Measurements from ENCODE around the gene C1QL1.

Gene C1QL1

DNA sequence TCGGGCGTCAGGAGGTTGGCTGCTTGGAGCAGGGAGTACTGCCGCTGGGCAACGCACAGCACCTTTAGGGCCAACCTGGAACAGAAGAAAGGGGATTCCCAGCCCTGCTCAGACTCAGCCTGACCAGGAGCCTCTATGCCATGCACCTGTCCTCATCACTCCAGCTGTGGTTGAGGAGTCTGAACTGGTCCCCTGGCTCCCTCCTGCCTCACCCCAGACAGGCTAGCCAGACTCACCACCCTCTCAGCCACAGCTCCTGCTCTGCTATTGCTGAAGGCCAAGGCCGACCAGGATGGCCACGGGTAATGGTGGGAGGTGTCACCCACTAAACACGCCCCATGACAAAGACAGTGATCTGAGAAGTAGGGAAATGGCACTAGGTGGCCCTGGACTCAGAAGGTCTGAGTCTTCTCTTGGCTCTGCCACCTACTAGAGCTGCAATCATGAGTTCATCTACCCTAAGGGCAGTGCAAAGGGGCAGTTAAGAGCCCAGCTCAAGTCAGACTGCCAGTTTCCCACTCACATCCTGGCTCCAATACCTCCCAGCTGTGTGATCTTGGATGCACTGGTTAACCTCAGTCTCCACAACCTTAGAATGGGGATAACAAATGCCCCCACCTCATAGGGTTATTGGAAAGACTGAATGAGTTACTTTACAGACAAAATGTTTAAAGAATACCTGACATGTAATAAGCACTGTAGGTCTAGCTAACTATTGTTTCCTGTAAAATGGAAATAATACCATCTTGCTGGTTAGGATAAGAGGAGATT lies 39.0 kb downstream of the C1QL1 start:
- DNase-seq (ENCODE audit: low spot score): no peak

DNA sequence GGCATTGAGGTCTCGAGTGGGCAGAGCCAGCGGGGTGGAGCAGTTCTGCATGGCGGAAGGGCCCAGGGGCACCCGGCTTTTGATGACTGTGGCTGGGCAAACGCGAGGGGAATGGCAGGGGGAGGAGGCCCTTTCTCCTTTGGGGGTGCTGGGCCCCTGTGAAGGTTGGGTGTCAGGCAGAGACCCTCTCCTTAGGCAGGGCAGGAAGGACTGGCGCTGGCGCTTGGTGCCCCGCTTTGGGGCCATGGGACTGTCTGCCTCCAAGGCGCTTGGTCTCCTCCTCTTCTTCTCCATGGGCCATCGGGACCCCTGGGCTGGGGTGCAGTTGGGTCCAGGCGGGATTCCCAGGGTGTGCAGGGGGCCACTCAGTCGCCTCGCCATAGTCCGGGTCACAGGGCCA lies 40.0 kb downstream of the C1QL1 start:
- DNase-seq (ENCODE audit: low spot score): no peak

DNA sequence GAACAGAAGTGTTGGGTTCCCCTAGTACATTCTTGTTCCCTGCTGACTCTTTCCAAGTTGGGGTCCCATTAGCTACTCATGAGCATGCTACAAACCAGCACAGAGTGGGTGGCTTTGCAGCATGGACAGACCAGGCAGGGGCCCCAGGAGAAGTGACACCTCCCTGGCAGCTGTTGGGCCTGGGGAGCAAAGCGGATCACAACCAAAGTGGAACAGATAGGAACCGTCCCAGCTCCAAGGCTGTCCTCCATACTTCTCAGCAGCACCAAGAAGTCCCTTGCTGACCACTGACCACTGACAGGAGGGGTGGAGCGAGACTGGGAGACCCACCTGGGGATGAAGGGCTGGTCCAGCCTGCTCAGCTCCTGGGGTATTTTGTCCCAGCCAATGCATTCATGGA lies 40.4 kb downstream of the C1QL1 start:
- DNase-seq (ENCODE audit: low spot score): no peak

DNA sequence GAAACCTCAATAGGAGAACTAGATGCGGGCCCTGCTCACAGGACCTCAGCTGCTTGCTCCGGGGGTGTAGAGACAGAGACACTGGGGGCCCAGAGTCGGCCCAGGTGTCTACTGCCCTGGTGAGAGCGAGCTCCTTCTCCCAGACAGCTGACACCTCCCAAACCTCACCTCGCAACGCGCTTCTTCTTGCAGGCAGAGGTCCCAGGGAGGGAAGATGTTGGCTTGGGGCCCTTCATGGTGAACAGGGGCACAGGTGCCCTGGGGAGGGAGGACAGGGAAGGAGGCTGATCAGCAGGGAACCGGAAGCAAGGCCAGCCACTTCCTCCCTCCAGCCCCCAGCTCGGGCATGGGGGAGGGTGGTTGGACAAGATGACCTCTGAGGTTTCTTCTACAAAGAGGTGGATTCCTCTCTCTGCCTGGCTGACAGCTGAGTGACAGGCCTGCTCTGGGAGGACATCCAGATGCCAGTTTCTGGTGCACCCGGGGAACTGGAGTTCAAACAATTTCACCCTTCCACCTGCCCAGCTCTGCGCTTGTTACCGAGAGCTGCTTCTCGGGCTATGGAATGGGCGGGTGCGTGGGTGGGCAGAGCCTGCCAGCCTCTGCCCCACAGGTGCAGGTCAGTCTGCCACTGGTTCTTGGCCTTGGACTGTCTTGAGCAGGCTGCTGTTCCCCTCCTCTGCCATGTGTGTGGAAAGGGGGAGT lies 41.1 kb downstream of the C1QL1 start:
- DNase-seq (ENCODE audit: low spot score): no peak

DNA sequence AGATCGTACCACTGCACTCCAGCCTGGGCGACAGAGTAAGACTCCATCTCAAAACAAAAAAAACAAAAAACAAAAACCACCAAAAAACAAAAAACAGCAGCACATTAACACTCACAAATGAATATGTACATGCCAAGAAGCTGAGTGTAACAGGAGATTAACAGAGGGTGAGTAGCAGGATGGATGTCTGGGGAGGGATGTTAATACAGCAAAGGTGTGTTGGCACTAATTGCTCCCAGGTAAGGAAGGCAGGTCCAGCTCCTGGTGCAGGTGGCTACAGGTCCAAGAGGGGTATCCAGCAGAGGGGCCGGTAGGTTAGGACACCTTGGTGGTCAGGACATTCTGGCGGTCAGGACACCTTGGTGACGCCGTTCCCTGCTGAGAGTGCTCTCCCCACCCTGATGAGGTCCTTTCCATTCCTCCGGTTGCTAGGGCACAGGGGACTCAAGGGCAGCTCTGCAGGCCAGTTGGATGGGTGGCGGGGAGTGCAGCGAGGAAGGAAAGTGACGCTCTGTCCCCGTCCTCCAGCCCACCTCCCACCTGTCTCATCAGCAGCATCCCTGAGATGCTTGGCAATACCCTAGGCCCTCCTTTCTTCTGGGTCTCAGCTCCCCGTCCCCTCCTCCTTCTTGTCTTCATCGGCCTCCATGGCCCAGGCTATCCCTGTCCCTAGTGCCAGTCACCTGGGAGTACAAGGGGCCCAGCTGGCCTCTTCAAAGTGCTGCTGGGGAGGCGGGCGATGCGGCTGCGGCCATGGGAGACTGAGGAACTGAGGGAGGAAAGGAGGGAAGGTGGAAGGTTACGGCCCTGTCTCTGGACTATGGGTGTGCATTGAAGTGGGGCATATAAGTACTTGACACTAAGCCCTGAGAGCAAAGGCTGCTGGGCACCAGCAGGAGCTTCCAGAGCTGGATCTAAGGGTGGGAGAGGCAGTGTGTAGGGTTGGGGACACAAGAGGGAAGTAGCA lies 42.1 kb downstream of the C1QL1 start:
- no peak for DNase-seq (ENCODE audit: low spot score)

DNA sequence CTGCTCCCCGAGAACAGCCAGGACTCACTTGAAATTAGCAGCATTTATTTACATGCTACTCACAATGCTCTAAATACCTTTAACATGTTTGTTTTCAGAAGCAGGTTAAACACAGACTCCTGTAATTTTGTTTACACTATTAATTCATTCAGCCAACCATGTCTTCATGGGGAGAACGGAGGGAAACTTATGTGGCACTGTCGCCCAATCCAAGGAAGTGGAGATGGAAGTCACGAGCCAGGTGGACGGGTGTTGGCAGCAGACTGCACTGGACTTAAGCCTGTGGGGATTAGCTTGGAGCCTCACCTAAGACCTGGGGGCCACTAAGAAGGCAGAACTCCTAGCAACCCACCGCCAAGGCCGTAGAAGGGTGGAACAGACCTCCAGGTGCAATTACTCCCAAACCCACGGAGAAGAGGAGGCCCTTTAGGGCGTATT lies 44.0 kb downstream of the C1QL1 start:
- DNase-seq (ENCODE audit: low spot score): no peak

DNA sequence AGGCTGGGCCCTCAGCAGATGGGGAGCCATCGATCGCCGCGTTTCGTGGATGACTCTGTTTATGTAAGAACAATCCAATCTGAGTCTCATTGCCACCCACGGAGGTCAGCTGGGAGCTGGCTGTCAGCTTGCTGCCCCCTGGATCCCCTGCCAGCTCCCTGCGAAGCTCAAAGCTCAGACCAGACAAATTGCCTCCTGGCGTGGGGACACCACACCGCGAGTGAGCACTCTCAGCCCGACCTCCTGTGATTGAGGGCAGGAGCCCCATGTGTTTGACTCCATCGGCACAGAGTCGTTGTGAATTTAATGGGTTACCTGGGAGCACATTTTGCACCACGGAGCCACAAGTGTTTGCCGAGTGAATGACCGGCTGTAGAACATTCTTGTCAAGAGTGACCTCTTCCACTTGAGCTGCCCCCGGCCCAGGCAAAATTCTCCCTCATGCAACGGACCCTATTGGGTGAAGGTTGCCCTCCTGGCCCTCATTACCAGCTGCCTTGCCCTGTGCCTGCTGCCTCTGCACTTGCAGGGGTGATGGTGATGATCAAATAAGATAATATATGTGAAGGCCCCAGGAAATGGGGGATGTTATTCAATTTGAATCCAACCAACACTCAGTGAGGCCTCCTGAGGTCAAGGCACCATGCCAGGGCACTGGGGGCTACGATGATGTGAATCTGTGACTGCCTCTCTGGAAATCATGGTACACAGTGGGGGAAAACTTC lies 45.2 kb downstream of the C1QL1 start:
- DNase-seq (ENCODE audit: low spot score): no peak

DNA sequence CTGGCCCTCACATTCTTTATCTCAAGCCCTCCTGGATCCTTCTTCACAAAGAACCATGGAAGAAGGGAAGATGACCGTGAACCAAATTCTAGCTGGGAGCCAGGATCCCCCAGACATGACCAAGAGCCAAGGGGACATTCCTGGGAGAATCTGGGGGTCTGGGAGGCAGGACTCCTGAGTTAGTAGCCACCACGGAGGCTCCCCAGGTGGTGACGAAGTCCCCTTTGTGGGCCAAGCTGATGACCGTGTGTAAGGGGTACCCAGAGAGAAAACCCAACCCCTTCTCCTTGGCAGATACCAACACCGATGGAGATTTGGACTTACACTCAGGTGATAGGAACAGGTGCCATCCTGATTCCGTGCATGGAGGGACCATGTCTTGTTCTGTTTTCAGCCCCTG lies 46.0 kb downstream of the C1QL1 start:
- no peak for DNase-seq (ENCODE audit: low spot score)

DNA sequence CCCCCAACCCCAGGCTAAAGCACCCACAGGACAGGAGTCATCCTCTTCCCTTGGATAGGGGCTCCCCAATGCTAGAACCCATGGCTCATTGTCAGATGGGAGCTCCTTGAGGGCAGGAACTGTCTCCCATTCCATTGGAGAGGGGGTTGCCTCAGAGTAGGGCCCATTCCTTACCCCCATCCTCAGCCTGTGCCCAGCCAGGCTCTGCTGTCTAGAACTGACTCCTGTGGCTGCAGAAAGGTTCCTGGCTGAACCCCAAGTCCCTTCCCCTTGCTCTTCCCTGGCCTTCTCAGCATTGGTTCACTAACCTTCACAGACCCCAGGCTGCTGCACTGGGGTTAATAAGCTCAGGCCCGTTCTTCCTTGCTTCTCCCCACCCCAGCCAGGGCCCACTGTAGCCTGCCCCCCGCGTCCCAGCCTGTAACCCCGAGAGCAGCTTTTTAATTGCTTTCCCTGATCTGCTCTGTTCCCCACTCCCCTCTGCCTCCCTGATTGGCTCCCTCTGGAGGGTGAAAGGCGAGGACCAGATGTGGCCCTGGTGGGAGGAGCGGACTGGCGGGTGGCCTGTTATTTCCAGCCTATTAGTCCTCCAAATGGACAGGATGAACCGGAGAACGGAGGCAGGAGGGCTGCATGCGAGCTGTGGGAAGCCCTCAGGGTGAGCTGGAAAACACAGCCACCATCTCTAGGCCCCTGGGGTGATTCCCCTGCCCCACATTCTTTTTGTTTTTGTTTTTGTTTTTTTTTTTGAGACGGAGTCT lies 46.8 kb downstream of the C1QL1 start:
- DNase-seq (ENCODE audit: low spot score): no peak

DNA sequence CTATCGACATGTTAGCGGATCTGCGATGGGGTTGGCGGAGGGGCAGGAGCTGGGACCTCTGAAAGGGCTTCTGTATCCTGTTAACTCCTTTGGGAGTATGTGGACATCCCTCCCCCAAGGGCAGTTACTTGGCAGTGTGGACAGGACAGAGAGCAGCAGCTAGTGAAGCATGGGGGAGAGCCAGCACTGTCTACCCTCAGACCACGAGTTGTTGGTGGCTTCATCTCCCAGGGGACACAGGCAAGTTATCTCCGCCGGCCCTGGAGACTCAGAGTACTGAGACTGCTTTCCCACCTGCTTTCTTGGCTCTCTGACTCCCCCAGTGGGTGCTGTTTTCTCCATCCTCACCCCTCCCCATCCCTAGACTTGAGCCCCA lies 47.5 kb downstream of the C1QL1 start:
- no peak for DNase-seq (ENCODE audit: low spot score)

DNA sequence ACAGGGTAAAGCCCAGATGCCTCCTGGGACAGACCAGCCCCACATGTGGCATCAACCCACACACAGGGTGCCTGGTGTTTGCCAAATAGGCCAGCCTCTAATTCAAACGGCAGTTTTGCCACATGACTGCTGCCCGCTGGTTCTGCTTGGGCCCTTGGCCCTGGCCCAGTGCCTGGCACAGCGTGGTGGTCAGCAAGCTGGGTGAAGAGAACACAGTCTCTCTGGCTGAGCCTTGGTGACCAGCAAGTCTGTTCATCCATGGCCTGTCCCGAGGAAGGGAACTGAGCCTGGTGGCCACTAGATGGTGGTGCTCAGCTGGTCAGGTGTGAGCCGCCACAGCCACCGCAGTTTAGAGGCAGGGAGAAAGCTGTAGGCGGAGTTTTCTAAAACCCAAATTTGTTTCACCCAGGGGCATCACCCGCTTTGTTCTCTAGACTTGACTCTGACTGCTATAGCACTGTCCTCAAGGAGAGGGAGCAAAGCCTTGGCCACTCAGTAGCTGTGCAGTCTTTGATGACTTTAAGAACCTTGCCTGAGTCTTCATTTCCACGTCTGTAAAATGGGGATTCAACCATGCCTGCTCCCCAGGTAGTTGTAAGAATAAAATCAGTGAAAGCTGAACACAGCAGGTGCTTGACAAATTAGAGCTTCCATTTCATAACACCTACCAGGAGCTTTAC lies 48.1 kb downstream of the C1QL1 start:
- peak; percentile 61 for DNase-seq (ENCODE audit: low spot score)

DNA sequence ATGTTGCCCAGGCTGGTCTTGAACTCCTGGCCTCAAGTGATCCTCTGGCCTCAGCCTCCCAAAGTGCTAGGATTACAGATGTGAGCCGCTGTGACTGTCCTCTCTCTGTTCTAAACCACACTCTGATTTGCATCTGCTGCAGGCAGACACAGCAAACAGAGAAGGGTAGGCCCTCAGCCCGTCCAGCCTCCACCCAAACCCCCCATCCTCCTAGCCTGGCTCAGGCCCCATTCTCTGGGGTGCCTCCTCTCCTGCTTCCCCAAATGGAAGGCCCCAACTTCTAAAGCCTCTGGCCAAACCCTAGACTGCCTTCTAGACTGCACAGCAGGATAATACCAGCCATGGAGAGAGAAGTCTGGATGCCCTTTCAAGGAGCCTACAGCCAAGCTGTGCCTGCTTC lies 48.7 kb downstream of the C1QL1 start:
- no peak for DNase-seq (ENCODE audit: low spot score)

DNA sequence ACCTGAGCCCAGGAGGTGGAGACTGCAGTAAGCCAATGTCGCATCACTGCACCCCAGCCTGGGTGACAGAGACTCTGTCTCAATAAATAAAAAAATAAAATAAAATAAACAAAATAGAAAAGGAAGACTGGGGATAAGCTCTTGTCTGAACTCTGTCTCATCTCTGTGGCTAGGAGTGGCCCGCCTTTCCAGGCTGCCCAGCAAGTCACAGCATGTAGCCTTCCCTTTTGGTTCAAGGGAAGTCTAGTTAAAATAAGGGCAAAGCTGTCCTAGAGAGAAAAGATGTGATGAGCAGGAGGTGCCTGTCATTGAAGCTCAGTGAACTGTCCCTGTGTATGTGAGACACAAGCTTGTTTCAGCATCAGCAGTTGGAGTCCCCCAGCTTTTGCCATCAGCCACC lies 50.1 kb downstream of the C1QL1 start:
- DNase-seq (ENCODE audit: low spot score): no peak

DNA sequence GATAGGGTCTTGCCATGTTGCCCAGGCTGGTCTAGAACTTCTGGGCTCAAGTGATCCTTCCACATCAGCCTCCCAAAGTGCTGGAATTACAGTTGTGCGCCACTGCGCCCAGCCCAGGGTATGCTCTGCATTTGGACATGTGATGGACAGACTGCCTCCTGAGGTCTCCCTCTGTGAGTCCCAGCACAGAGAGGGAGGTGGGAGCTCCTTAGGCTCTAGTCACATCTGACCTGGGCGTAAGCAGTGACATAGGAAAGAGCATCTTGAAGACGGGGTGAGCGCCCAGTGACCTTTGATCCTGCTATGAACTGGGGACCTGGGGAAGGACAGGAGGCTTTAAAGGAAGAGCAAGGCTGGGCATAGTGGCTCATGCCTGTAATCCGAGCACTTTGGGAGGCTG lies 50.6 kb downstream of the C1QL1 start:
- DNase-seq (ENCODE audit: low spot score): no peak

DNA sequence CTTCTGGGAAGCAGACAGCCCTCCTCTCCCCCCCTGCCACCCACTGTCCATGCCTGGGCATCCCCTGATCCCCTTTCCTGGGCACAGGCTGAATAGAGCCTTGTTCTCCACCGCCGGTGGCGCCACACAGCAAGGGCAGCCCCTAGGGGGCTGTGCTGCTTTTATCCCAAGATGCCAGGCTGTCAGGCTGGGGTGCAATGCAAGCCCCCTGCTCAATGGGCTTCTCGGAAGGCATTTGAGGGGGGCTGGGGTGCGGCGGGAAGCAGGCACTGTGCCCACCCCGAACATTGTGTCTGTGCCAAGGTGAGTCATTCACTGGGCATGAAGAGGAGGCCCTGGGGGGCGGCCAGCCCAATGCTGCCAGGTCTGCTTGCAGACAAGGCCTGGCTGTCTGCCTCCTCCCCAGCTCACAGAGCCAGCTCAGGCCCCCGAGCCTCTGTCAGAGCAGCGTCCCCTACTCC lies 51.3 kb downstream of the C1QL1 start:
- no peak for DNase-seq (ENCODE audit: low spot score)

DNA sequence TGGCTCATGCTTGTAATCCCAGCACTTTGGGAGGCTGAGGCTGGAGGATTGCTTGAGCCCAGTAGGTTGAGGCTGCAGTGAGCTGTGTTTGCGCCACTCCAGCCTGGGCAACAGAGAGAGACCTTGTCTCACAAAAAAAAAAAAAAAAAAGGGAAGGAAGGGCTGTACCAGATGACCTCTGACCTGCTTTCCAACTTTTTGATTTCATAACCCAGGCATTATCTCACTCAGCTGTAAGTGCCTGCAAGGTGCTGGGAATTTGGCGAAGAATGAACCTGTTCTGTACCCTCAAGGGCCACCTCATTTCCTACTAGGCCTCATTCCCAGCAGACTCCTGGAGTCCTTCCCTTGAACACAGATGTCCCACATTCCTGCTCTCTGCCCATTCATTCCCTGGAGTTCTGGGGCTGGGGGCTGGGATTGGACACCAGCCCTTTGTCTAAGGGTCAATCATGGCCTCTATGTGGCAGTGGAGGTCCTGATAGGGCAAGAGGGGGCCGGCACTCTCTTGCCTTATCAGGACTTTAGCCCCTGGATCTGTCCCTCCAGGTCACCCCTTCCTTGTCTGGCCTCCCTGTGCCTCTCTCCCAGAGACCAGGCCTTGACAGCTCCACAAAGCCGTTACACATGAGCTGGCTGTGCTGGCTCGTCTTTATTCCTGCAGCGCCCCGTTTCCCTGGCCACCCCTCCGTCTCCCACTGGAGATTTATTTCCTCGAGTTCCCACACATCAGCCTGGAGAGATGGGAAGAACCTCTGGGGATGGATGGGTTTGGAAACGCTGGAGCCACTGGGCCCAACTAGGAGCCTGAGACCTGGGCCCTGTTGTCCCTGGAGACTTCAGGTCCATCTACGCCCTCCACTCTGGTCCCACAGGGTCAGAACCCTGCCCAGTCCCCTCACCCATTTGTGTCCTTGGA lies 52.0 kb downstream of the C1QL1 start:
- no peak for DNase-seq (ENCODE audit: low spot score)

DNA sequence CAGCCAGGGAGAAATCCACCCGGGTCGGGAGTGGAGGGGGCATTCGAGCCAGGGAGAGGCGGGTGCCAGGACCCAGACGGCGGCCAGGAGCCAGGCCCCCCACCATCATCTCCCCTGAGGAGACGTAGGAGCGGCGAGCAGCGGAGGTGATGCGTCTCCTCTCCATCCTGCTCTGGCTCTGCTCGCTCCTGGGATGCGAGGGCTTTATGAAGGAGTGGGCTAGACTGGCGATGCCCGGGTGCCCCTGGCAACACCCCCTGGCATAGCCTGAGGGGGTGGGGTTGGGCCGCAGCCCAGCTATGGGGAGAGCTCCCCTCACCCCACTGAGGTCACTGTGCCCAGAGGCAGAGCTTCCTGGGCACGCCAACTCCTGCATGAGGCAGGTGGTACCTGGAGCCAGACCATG lies 52.8 kb downstream of the C1QL1 start, which contains the start of gene GFAP:
TSS of gene GFAP (minus strand) at position 180 of the 406 bp plus-strand sequence. CDS start at position 166, 14 bp downstream.
- no peak for DNase-seq (ENCODE audit: low spot score)

DNA sequence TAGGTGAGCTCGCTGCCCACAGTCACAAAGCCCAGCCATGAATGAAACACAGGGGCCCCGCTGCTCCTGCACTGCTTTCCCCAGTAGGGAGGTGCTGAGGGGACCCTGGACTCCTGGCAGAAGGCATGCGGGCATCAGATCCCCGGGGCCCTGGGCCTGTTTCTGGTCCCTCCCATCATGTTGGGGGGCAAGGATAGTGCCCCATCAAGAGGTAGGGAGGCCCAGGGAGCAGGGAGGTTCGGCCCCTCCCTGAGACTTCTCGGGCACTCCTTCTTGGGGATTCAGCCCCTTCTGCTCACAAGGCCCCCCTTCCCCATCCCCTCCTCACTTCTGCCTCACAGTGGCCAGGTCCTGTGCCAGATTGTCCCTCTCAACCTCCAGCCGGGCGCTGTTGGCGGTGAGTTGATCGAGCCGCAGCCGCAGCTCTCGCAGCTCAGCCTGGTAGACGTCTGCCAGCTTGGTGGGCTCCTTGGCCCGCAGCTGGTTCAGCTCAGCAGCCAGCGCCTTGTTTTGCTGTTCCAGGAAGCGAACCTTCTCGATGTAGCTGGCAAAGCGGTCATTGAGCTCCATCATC lies 53.3 kb downstream of the C1QL1 start:
- DNase-seq (ENCODE audit: low spot score): no peak

DNA sequence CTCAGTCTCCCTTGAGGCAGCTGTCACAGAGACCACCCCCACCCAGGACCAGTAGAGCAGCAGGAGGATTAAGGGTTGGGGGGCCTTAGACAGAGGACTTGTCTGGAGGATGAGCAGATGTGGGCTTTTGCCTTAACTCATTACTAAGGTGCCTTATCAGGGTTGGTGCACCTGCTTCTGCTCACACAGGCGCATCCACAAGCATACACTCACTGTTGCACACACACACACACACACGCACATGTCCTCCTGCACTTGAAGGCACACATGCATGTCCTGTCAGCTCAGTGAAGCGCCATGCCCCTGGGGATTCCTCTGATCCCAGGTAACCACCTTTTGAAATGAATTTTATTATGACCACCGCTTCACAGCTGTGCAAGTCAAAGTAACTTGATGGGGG lies 54.0 kb downstream of the C1QL1 start:
- no peak for DNase-seq (ENCODE audit: low spot score)

Measured in hematopoietic multipotent progenitor cell treated with erythropoietin and hydrocortisone succinate and interleukin-3 and kit ligand, for 15 days (in vitro differentiated cells).